Stimulated activated CD4-positive, alpha-beta T cell treated with anti-CD3 and anti-CD28 coated beads, TNF-alpha, amount 100 ng/mL, for 4 hours (primary cell): ENCODE measurements around the gene CENPH.
A peak's percentile ranks its signal among the peaks of the same experiment; 100 is the strongest.
"Not testable (repeated sequence)": the region's sequence is repeated elsewhere in the genome, so short reads cannot be mapped to it uniquely, and the experiment has no call there.

Source experiments
- DNase-seq, 3 experiments: peaks; one replicate each; pipeline ENCODE4 v3.0.0-alpha.2; 2020; ENCODE audit warnings: low read depth in 3 of 3

Gene CENPH

DNA sequence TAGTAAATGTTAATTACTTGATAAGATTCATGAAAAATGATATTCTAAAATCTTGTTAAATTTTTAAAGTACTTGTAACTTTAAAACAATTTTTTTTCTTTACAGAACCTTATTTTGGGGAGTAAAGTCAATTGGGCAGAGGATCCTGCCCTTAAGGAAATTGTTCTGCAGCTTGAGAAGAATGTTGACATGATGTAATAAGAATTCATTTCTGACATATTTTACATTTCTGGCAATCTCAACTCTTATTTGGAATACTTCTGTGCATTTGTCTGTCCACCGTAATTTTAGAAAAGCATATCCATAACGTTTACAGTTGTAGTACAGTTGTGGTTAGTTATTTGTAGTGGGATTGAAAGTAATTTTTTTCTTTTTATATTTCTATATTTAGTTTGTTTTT is 20.2 kb downstream of the CENPH start:
- no peak for DNase-seq

DNA sequence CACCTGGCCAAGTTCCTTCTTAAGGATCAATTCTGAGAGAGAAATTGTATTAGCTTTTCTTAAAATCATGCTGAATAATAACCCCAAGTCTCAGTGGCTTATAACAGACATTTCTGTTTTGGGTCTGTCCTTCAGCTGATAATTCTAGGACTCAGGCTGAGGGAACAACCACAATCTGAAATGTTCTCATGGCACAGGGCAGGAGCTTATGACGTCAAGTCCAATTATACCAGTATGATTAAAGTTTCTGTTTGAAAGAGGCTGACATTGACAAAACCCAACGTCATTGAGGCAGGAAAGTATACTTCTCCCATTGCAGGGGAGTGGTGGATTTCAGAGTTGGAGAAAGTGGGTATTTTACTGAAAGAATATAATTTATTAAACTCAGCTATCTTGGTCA is 21.8 kb downstream of the CENPH start:
- no peak for DNase-seq

DNA sequence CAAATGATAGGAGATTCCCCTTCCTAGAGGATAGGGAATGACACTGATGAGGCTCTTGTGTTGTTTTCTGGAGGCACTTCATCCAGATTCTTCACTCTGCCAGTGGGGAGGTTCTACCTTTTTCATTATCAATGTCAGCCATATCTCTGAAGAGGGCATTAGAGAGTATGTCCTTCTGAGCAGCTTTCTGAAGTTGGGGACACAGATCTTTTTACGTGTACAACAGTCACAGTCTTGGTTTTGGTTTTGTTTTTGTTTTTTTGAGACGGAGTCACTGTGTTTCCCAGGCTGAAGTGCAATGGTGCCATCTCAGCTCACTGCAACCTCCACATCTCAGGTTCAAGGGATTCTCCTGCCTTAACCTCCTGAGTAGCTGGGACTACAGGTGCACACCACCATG is 22.6 kb downstream of the CENPH start:
- DNase-seq: no peak

DNA sequence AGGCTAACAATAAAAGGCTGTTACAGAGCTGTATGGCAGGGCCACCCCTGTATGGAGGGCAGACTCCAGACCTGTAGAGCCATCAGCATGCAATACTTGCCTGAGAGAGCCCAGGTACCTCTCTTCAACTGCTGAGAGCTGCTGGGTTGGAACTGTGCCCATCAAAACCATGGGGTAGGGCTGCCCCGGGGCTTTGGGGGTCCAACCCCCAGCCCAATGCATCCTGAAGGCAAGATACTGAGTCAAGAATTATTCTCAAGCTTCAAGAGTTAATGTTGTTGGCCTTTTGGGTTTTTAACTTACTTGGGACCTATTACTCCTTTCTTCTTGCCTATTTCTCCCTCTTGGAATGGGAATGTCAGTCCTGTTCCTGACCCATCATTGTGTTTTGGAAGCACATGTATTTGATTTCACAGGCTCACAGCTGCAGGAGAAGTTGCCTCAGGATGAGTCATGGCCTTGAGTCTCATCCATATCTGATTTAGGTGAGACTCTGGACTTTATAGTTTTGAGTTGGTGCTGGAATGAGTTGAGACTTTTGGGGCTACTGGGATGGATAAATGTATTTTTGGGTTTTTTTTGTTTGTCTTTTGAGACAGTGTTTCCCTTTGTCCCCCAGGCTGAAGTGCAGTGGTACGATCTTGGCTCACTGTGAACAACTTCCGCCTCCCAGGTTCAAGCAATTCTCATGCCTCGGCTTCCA is 24.3 kb downstream of the CENPH start:
- DNase-seq: no peak

DNA sequence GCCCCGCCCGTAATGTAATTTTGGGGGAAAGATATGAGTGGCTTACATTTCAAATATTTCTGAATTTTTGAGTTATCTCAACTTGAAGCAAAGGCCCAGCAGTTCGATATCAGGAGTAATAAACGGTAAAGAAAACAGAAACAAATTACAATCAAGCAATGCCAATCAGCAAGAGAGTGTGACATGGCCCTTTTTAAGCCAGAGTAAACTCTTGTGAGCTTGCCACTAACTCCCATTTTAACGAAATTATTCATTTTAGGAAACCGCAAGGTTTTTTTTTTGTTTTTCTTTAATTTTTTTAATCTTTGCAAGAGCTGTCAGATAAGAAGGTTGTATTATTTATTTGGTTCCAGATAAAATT is 27.7 kb downstream of the CENPH start:
- DNase-seq: no peak

DNA sequence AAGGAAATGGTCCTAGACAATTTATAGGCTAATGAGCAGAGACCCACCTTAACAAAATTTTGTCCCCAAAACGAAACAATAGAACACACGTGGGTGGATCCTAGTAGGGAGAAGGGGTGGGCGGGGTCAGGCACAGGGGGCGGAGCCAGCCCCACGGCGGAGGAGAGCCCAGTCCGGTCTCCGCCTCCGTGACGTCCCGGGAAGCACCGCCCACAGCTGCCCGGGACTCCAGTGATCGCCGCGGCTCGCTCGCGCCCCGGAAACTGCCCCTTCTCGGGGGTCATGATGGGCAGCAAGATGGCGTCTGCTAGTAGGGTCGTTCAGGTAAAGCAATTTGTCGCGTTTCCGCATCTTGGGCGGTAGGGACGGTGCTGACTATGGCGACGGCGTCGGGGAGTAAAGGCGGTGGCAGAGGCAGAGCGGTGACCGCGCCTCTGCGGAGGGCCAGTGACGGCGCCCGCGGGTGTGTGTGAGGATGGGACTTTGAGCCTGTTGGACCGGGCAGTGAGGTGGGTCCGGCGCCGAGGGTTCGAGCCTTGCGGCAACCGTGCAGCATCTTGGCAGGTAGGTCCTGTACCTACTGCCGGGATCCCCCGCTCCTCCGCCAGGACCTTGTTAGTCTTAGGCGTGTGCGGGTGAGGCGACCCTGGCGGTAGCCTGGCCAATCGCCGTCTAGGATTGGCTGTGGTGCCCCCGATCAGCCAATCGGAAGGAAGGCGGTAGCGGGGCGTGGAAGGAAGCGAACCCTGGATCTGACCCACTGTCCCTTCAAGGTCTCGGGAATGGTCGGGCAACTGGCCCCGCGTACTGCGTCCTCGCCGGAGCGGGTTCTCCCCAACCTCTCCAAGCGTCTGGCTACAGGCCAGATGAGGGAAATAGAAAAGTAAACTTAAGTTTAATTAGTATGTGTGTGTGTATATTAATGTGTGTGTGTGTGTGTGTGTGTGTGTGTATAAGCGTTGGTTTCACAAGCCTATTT is 28.5 kb downstream of the CENPH start:
- peak; percentile 90 to 93 (median 92) for DNase-seq

DNA sequence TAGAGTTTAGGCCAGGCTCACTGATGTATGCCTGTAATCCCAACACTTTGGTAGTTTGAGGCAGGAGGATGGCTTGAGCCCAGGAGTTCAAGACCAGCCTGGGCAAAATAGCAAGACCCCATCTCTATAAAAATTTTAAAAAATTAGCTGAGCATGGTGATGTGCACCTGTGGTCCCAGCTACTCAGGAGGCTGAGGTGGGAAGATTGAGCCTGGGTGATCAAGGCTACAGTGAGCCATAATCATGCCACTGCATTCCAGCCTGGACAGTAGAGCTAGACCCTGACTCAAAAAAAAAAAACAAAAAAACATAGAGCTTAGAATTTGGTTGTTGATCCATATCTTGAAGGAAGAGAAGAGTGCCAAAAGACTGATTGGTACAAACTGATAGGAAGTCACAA is 30.6 kb downstream of the CENPH start:
- no peak for DNase-seq

DNA sequence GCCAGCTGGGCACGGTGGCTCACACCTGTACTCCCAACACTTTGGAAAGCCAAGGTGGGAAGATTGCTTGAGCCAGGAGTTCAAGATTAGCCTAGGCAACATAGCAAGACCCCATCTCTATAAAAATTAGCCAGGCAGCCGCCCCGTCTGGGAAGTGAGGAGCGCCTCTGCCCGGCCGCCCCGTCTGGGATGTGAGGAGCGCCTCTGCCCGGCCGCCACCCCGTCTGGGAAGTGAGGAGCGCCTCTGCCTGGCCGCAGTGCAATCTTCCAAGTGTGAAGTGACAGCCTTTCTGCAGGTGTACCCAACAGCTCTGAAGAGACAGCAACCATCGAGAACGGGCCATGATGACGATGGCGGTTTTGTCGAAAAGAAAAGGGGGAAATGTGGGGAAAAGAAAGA is 31.0 kb downstream of the CENPH start:
- DNase-seq: not testable (repeated sequence)

DNA sequence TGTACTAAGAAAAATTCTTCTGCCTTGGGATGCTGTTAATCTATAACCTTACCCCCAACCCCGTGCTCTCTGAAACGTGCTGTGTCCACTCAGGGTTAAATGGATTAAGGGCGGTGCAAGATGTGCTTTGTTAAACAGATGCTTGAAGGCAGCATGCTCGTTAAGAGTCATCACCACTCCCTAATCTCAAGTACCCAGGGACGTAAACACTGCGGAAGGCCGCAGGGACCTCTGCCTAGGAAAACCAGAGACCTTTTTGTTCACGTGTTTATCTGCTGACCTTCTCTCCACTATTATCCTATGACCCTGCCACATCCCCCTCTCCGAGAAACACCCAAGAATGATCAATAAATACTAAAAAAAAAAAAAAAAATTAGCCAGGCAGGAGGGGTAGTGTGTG is 31.4 kb downstream of the CENPH start:
- not testable (repeated sequence) for DNase-seq

DNA sequence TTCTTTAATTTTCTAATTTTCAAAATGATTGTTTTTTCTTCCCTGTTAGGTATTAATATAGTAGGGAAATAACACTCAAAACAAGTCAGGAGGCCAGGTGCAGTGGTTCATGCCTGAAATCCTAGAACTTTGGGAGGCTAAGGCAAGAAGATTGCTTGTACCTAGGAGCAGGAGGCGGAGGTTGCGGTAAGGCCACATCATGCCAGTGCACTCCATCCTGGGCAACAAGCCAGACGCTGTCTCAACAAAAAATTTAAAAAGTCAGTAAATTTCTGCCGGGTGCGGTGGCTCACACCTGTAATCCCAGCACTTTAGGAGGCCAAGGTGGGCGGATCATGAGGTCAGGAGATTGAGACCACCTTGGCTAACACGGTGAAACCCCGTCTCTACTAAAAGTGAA is 35.1 kb downstream of the CENPH start:
- no peak for DNase-seq

DNA sequence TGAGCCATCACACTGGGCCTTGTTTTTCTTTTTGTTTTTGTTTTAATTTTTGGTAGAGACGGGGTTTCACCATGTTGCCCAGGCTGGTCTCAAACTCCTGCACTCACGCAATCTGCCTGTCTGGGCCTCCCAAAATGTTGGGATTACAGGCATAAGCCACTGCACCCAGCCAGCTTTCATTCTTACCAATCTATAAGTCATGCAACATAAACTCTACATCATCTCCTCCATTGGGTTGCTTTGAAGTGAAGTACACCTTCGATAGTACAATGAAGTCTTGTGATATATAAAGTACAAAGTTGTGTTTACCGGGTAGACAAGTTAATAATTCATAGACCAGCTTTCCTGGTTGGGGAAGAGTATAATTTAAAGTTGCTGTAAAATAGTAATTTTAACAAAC is 36.5 kb downstream of the CENPH start:
- no peak for DNase-seq

DNA sequence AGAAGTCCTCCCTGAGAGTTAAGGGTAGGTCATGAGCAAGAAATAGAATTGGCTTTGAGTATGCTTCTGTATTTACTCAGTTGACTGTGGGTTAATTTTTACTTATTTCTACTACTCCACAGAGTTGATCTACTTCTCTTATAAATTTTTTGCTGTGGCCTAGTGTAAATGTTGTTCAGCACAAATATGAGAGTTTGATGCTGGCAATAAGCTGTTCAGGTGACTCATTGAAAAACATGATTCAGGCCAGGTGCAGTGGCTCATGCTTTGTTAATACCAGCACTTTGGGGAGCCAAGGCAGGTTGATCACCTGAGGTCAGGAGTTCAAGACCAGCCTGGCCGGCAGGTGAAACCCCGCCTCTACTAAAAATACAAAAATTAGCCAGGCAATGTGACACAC is 40.8 kb downstream of the CENPH start:
- no peak for DNase-seq

DNA sequence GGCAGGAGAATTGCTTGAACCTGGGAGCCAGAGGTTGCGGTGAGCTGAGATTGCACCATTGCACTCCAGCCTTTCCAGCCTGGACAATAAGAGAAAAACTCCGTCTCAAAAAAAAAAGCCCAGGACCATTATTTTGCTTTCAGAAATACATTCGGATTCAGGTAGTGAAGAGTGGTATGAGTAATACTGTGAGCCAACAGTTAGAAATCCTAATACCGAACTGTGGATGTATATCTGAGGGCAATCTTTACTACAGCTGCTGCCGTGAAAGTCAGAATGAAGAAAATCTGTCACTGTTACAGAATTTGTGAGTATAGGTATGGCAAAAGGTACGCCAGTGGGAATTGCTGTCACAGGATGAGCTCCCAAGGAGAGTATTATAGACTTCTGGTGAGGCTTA is 41.9 kb downstream of the CENPH start:
- DNase-seq: no peak

DNA sequence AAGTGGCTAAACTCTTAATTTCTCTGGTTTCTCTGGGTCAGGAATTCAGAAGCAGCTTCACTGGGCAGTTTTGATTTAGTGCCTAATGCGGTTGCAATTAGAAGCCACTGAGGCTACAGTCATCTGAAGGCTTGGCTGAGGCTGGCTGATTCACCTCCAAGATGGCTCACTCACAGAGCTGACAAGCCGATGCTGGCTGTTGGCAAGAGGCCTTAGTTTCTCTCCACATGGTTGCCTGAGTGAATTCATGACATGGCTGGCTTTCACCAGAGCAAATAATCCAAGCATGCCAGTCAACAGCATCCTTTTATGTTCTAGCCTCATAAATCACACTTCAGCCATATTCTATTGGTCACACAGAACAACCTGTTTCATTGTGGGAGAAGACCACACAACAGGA is 42.5 kb downstream of the CENPH start:
- DNase-seq: no peak

DNA sequence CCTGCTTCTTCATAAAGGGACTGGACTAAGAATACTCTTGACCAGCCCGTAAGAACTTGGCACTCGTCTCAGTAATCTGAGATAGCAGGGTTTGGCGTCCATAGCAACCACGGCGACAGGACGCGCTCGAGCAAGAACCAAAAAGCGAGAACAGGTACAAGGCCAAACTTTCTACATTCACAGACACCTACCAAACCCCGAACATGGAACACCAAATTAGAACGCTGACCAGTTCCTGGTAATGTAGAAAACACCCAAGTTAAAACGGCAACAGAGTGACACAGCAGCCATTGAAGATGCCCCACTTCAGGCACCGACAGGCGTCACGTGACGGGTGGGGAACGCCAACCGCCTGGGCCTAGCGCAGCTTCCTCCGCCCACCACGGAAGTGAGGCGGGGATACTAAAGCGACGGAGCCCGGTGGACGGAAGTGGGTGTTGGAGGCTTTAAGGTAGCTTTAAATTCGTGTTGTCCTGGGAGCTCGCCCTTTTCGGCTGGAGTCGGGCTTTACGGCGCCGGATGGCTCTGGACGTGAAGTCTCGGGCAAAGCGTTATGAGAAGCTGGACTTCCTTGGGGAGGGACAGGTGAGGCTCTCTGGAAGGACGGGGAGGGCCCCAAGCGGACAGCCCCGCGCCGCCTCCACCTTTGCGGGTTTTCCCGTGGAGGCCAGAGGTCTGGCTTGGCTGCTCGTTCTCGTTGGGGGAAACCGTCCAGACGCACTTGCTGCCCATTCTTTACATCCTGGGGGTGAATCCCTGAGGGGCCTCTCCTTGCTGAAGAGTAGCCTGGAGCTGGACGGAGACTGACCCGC is 45.3 kb downstream of the CENPH start, which contains the start of gene CDK7:
Gene CDK7 (plus strand): TSS at position 430 of the 812 bp plus-strand sequence. CDS start 90 bp downstream, at position 520.
- DNase-seq: peak; percentile 72 to 85 (median 77)

DNA sequence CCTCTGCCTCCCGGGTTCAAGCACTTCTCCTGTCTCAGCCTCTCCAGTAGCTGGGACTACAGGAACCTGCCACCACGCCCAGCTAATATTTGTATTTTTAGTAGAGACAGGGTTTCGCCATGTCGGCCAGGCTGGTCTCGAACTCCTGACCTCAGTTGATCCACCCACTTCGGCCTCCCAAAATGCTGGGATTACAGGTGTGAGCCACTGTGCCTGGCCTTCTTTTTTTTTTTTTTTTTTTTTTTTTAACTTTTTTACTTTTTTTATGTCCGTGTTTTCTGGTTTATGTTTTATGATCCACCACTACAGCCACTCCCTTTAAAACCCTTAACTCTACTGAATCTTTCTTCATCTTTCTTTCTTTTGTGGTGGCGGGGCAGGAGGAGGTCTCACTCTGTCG is 47.4 kb downstream of the CENPH start:
- not testable (repeated sequence) for DNase-seq

DNA sequence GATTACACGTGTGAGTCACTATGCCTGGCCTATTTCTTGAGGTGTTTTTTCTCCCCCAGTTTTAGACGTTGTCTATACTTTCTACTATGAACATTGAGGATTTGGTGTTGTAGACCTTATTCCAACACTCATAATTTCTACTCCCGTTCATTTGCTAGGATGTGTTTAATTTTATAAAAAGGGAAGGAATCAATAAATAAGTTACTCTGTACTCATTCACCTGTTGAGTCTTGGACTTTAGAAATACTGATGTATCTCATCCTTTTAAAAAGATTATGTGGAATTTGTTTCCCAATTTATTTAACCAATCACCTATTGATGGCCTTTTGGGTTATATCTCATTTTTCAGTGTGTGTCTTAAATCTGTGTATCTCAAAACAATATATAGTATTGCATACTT is 48.5 kb downstream of the CENPH start:
- no peak for DNase-seq

DNA sequence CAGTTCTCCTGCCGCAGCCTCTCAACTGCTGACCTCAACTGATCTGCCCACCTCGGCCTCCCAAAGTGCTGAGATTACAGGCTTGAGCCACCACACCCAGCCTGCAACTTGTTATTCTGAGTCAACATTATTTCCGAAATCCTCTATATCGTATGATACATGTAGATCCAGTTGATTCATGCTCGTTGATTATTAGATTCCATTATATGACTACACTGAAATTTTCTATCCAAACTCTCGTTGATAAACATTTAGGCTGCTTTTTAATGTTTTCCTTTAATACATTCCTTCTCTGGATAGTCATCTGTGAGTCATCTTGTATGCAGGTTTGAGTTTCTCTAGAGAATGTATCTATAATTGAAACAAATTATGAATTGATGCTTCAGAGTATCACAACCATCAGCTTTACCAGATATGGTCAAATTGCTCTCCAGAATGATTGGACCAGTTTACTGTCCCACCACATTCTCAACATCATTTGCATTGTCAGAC is 49.4 kb downstream of the CENPH start:
- DNase-seq: no peak

DNA sequence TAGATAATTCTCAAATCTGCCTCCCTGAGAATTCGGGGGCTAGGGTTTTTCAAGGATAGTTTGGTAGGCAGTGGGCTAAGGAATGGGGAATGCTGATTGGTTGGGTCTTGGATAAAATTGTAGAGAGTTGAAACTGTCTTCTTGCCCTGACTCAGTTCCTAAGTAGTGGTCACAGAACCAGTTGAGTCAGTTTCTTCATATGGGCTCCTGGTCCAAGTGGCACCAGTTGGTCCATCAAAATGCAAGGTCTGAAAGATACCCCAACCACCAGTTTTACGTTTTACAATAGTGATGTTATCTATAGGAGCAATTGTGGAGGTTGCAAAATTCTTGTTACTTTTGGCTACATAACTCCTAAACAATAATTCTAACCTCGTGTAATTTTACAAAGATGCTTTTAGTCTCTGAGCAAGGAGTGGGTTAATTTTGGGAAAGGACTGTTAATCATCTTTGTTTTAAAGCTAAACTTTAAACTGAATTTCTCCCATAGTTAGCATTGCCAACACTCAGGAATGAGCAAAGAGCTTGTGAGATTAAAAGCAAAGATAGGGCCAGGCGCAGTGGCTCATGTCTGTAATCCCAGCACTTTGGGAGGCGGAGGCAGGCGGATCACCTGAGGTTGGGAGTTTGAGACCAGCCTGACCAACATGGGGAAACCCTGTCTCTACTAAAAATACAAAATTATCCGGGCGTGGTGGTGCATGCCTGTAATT is 53.0 kb downstream of the CENPH start:
- no peak for DNase-seq

DNA sequence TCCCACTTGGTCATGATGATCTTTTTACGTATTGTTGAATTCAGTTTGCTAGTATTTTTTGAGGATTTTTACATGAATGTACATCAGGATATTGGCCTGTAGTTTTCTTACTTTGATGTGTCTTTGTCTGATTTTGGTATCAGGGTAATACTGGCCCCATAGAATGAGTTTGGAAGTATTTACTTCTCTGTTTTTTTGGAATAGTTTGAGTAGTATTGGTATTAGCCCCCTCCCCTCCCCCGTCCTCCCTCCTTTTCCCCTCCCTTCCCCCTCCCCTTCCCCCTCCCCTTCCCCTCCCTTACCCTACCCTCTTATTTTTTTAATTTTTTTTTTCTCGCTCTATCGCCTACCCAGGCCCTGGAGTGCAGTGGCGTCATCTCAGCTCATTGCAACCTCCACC is 55.6 kb downstream of the CENPH start:
- no peak for DNase-seq

DNA sequence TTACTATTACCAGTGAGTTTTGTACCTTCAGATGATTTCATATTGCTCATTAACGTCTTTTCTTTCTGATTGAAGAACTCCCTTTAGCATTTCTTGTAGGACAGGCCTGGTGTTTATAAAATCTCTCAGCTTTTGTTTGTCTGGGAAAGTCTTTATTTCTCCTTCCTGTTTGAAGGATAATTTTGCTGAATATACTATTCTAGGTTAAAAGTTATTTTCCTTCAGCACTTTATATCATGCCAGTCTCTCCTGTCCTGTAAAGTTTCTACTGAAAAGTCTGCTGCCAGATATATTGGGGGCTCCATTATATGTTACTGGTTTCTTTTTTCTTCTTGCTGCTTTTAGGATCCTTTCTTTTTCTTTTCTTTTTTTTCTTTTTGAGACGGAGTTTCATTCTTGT is 58.6 kb downstream of the CENPH start:
- no peak for DNase-seq
